ENCODE data around the gene ARPP21.

The ARPP21 gene

GRCh38 chr3:35772381-35773015 is 133.2 kb downstream of the ARPP21 start:
- Mint-ChIP-seq H3K36me3 (ENCODE audit: low read depth) (no peaks in the 10 kb centered on the region), H3K27me3 (ENCODE audit: low read depth) (no peaks in the 10 kb centered on the region), H3K9me3 (no peaks in the 10 kb centered on the region), H3K4me1 (peaks cover 45% of the 10 kb centered on the region), H3K27ac (peak overlapping the region; percentile 56 to 83 (median 74)), H3K4me3 (peak overlapping the region in 1 of 3 experiments; percentile 45)
- TF ChIP-seq, protein P1, sequence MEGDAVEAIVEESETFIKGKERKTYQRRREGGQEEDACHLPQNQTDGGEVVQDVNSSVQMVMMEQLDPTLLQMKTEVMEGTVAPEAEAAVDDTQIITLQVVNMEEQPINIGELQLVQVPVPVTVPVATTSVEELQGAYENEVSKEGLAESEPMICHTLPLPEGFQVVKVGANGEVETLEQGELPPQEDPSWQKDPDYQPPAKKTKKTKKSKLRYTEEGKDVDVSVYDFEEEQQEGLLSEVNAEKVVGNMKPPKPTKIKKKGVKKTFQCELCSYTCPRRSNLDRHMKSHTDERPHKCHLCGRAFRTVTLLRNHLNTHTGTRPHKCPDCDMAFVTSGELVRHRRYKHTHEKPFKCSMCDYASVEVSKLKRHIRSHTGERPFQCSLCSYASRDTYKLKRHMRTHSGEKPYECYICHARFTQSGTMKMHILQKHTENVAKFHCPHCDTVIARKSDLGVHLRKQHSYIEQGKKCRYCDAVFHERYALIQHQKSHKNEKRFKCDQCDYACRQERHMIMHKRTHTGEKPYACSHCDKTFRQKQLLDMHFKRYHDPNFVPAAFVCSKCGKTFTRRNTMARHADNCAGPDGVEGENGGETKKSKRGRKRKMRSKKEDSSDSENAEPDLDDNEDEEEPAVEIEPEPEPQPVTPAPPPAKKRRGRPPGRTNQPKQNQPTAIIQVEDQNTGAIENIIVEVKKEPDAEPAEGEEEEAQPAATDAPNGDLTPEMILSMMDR (IDR thresholded peaks at IDR 0.05; ENCODE audit: unreplicated experiment in 3 of 3), result no peak

DNA sequence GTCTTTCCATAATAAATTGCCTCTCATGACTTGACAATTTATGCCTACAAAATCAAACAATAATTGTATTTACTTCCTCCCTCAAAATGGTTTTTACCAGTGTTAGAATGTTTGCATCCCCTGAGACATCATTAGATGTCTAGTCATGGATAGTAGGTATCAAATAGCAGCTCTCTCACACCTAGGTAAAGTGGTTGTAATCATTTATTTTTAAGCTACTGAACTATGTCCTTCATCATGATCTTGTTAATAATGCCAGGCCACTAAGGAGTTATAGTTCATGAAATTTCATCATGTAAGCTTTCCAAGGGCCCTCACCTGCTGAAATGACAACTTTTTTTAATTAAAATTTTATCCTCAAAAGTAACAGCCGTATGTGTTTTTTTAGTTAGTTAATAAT is 134.1 kb downstream of the ARPP21 start:
- Mint-ChIP-seq H3K4me3 (no peak overlapping the region), H3K36me3 (ENCODE audit: low read depth) (no peaks in the 10 kb centered on the region), H3K27me3 (ENCODE audit: low read depth) (no peaks in the 10 kb centered on the region), H3K9me3 (no peaks in the 10 kb centered on the region), H3K27ac (peak overlapping the region in 2 of 3 experiments; percentile 42 to 74), H3K4me1 (peaks cover 38% of the 10 kb centered on the region)
- TF ChIP-seq, protein P1 (IDR thresholded peaks at IDR 0.05; ENCODE audit: unreplicated experiment in 3 of 3), result no peak

- no peaks in the 10 kb centered on the region for H3K27me3 Mint-ChIP-seq (ENCODE audit: low read depth)
- no peak overlapping the region for H3K27ac Mint-ChIP-seq
- H3K4me1 Mint-ChIP-seq, result peaks cover 20% of the 10 kb centered on the region
- TF ChIP-seq, protein P1 (IDR thresholded peaks at IDR 0.05; ENCODE audit: unreplicated experiment in 3 of 3), result no peak
- H3K9me3 Mint-ChIP-seq, result no peaks in the 10 kb centered on the region
- H3K36me3 Mint-ChIP-seq (ENCODE audit: low read depth), result no peaks in the 10 kb centered on the region
- H3K4me3 Mint-ChIP-seq, result no peak overlapping the region
These were observed 137.0 kb downstream of the ARPP21 start for GRCh38 chr3:35776346-35776745.

GRCh38 chr3:35777065-35777464 is 137.7 kb downstream of the ARPP21 start:
- H3K27ac Mint-ChIP-seq, result no peak overlapping the region
- no peaks in the 10 kb centered on the region for H3K36me3 Mint-ChIP-seq (ENCODE audit: low read depth)
- no peaks in the 10 kb centered on the region for H3K27me3 Mint-ChIP-seq (ENCODE audit: low read depth)
- H3K9me3 Mint-ChIP-seq, result no peaks in the 10 kb centered on the region
- H3K4me3 Mint-ChIP-seq, result no peak overlapping the region
- peaks cover 14% of the 10 kb centered on the region for H3K4me1 Mint-ChIP-seq
- TF ChIP-seq, protein P1 (IDR thresholded peaks at IDR 0.05; ENCODE audit: unreplicated experiment in 3 of 3), result no peak

DNA sequence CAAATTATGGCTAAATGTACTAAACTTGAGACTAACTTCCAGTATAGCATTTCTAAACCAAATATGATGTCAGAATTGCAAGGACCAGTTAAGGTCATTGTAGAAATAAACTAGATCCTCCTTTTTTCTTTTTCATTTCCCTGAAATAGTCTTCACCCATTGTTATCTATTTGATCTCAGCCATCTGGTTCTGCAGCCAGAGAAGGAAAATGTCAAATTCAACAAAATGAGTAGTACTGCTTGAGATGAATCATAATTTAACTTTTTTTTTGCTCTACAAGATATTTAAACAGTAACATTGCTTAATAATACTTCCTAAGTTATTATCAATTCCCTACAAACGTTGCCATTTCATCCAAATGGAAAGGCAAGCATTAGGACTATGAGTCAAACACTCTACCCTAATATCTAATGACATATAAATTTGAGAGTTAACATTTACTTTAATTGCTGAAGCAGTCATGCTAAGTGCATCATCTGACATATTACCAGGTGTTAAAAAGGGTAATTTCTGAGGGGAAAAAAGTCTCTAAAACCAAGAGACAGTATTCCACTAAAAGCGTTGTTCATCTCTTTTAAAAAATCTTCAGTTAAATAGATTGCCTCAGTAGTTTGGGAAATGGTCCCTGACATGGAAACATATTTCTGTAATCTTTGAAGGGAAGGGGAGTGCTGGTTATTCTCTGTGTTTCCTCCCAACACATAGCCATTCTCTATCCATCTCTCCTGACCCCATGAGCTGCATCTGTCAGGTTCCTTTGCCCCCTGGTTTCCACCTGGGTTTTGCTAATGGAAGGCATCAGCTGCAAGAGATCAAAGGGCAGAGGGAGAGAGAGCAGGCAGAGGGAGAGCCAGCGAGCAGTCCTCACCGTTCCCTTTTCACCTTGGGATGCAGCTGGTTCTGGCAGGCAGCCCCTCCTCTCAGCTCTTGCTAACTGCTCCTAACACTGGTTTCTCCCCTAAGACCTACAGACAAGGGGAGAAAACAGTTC is 138.5 kb downstream of the ARPP21 start:
- TF ChIP-seq, protein P1 (IDR thresholded peaks at IDR 0.05; ENCODE audit: unreplicated experiment in 3 of 3), result no peak
- H3K36me3 Mint-ChIP-seq (ENCODE audit: low read depth), result no peaks in the 10 kb centered on the region
- no peak overlapping the region for H3K27ac Mint-ChIP-seq
- H3K4me1 Mint-ChIP-seq, result peaks cover 9% of the 10 kb centered on the region
- no peaks in the 10 kb centered on the region for H3K27me3 Mint-ChIP-seq (ENCODE audit: low read depth)
- no peaks in the 10 kb centered on the region for H3K9me3 Mint-ChIP-seq
- no peak overlapping the region for H3K4me3 Mint-ChIP-seq
